Muscle of back (tissue), 11 donors: Measurements from ENCODE around the gene SPC24. TPM values are rescaled to one million over a fixed set of nuclear protein-coding genes. Genes with fewer than 3 reads are reported as not detected.
"Not testable (repeated sequence)": the region's sequence is repeated elsewhere in the genome, so short reads cannot be mapped to it uniquely, and the experiment has no call there.

Source experiments
- DNase-seq, 3 donors: peaks; one replicate each; pipeline versions ENCODE4 v3.0.0 to v3.0.0-alpha.2; 2013
- polyA plus RNA-seq, 10 donors: library from polyadenylated mRNA; unstranded; fragments of 120-200 nt; gene quantifications; one replicate each; pipeline ENCODE4 v1.2.1, GENCODE V29; 2013; ENCODE audit not compliant: insufficient read length in 10 of 10

Gene SPC24
- polyA plus RNA-seq, 10 donors, result 6.9 to 19.2 (median 11.4) TPM

GRCh38 chr19:11097367-11097766, 58.2 kb downstream of the SPC24 start:
- not testable (repeated sequence) for DNase-seq

GRCh38 chr19:11096210-11096841, 59.3 kb downstream of the SPC24 start:
- DNase-seq, result peak; percentile 79 to 96 (median 91)

Other genes with a start within 250 kb of the SPC24 start
- 10 to 100 TPM; 18.4 to 33.6 (median 24.7) TPM for gene YIPF2, start 227.1 kb downstream of the SPC24 start, polyA plus RNA-seq
- gene TIMM29, start 227.0 kb downstream of the SPC24 start, polyA plus RNA-seq, result 10 to 100 TPM; 13.8 to 18.8 (median 16.8) TPM
- 100 to 1,000 TPM in 3 of 10 donors, 10 to 100 TPM in 7; 78.0 to 110 (median 93.9) TPM for gene SMARCA4, start 194.8 kb downstream of the SPC24 start, polyA plus RNA-seq
- 10 to 100 TPM; 15.3 to 39.5 (median 20.0) TPM for gene LDLR, start 66.3 kb downstream of the SPC24 start, polyA plus RNA-seq
- 100 to 1,000 TPM in 9 of 10 donors, 10 to 100 TPM in 1; 99.0 to 131 (median 106) TPM for gene KANK2, start 41.8 kb upstream of the SPC24 start, polyA plus RNA-seq
- under 1 TPM in 8 of 10 donors, not detected in 2; 0.36 to 0.96 (median 0.53) TPM for gene ANGPTL8, start 83.8 kb upstream of the SPC24 start, polyA plus RNA-seq
- 10 to 100 TPM; 26.3 to 67.9 (median 36.2) TPM for gene DOCK6, start 106.7 kb upstream of the SPC24 start, polyA plus RNA-seq
- gene TSPAN16, start 140.4 kb upstream of the SPC24 start, polyA plus RNA-seq, result under 1 TPM in 1 of 10 donors, not detected in 9; 0.22 TPM
- 10 to 100 TPM in 2 of 10 donors, 1 to 10 TPM in 8; 5.2 to 12.5 (median 6.2) TPM for gene RAB3D, start 183.9 kb upstream of the SPC24 start, polyA plus RNA-seq
- gene TMEM205, start 190.5 kb upstream of the SPC24 start, polyA plus RNA-seq, result 10 to 100 TPM; 35.7 to 44.1 (median 39.9) TPM
- 10 to 100 TPM in 4 of 10 donors, 1 to 10 TPM in 6; 4.9 to 13.4 (median 9.0) TPM for gene CCDC159, start 190.7 kb upstream of the SPC24 start, polyA plus RNA-seq
- 10 to 100 TPM in 9 of 10 donors, 1 to 10 TPM in 1; 9.4 to 15.6 (median 12.6) TPM for gene PLPPR2, start 199.7 kb upstream of the SPC24 start, polyA plus RNA-seq
- gene SWSAP1, start 218.9 kb upstream of the SPC24 start, polyA plus RNA-seq, result 1 to 10 TPM in 7 of 10 donors, under 1 TPM in 3; 0.85 to 2.1 (median 1.4) TPM
- gene EPOR, start 228.5 kb upstream of the SPC24 start, polyA plus RNA-seq, result 1 to 10 TPM; 2.6 to 3.9 (median 3.1) TPM